GM19324 (cell line): ENCODE data around the gene LHFPL2.
"Not testable (repeated sequence)": the region's sequence is repeated elsewhere in the genome, so short reads cannot be mapped to it uniquely, and the experiment has no call there.

Source experiments
- ATAC-seq: cut with Tn5 transposase; IDR thresholded peaks from one replicate; pipeline ENCODE4 v1.9.1; 2021; ENCODE audit warnings: mild to moderate bottlenecking, moderate library complexity; ENCODE audit not compliant: unreplicated experiment, low FRiP score

Gene LHFPL2

DNA sequence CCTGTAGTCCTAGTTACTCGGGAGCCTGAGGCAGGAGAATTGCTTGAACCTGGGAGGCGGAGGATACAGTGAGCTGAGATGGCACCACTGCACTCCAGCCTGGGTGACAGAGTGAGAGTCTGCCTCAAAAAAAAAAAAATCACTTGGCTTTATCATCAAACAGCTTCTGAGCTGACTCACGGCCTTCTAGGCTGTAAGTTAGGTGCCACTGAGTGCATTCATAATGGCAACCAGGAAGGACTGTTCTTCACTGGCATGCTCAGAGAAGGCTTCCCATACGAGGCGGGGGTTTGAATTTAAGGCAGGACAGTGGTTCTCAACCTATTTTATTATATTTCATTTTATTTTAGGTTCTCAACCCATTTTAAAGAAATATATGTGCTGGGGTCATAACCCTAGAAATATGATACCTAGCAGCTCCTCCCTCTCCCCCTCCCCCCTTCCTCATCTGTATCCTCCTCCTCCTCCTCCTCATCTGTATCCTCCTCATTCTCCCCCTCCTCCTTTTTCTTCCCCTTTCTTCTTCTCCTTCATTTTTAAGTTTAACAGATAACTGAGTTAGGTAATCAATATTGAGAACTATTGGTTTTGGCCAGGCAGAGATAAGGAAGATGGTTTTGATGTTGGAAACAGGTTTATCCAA, 19.0 kb upstream of the LHFPL2 start:
- ATAC-seq = no peak

- ATAC-seq = not testable (repeated sequence)
Measured at GRCh38 chr5:78666975-78667374, 18.4 kb upstream of the LHFPL2 start.

GRCh38 chr5:78666041-78666444, 17.5 kb upstream of the LHFPL2 start:
- no peak for ATAC-seq

- no peak for ATAC-seq
Measured at GRCh38 chr5:78665534-78665933, 17.0 kb upstream of the LHFPL2 start.

GRCh38 chr5:78662323-78662722, 13.8 kb upstream of the LHFPL2 start:
- no peak for ATAC-seq

DNA sequence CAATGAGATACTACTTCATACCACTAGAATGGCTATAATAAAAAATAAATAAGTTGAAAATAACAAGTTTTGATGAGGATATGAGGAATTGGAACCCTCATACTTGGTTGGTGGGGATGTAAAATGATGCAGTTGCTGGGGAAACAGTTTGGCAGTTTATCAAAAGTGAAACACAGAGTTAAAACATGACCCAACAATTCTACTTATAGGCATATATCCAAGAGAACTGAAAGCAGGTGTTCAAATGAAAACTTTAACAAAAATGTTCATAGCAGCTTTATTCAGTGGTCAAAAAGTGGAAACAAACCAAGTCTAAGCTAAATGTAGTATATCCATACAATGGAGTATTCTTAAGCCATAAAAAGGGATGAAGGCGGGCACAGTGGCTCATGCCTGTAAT, 13.1 kb upstream of the LHFPL2 start:
- ATAC-seq = no peak

DNA sequence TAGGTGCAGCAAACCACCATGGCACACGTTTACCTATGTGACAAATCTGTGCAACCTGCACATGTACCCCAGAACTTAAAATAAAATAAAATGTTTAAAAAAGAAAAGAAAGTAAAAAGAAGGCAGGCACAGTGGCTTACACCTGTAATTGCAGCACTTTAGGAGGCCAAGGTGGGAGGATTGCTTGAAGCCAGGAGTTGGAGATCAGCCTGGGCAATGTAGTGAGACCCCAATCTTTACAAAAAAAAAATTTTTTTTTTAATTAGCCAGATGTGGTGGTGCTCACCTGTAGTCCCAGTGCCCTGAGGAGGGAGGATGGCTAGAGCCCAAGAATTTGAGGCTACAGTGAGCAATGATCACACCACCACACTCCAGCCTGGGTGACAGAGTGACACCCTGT, 12.5 kb upstream of the LHFPL2 start:
- ATAC-seq = no peak

DNA sequence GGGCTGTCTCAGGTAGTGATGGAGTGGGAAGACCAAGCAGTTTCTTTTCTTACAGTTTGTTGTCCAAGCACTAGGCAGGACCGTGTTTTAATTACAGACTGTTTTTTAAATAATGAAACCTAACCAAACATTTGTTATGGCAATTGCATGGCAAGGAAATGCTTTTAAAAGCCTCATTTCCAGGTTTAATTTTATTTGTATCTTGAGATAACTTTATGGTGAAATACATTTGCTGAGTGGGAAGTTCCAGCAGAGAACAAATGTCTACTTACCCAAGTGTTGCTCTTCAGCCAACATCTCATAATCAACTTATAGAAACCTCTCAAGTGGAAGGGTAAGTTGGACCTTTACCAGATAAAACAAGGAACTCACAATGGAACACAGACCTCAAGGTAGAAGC, 11.8 kb upstream of the LHFPL2 start:
- no peak for ATAC-seq

- no peak for ATAC-seq
Measured at GRCh38 chr5:78659714-78660113, 11.1 kb upstream of the LHFPL2 start.

- no peak for ATAC-seq
Measured at GRCh38 chr5:78659114-78659513, 10.5 kb upstream of the LHFPL2 start.

- ATAC-seq = no peak
Measured at GRCh38 chr5:78657201-78657600, 8.6 kb upstream of the LHFPL2 start.

GRCh38 chr5:78655746-78656290, 7.2 kb upstream of the LHFPL2 start:
- ATAC-seq = no peak

DNA sequence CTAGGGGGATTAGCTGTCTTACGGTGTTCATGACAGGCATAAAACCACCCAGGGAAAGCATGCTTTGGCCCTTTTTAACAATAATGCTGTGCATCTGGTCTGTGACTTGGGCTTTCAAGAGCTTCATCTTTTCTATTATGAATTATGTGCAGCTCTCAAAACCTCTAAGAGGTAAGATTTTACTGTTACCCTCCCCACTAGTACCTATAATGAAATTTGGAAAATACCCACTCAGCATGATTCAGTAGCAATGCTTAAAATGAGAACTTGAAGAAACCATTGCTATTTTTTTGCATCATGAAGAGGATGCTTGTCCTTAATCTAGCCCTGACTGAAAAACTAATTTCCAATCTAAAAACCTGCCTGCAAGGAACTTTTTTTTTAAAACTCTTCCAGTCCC, 5.8 kb upstream of the LHFPL2 start:
- no peak for ATAC-seq

GRCh38 chr5:78653681-78654366, 5.3 kb upstream of the LHFPL2 start:
- ATAC-seq = no peak

- no peak for ATAC-seq
Measured at GRCh38 chr5:78653031-78653430, 4.5 kb upstream of the LHFPL2 start.

- no peak for ATAC-seq
Measured at GRCh38 chr5:78651468-78651867, 2.9 kb upstream of the LHFPL2 start.

- no peak for ATAC-seq
Measured at GRCh38 chr5:78650531-78650930, 2.0 kb upstream of the LHFPL2 start.

DNA sequence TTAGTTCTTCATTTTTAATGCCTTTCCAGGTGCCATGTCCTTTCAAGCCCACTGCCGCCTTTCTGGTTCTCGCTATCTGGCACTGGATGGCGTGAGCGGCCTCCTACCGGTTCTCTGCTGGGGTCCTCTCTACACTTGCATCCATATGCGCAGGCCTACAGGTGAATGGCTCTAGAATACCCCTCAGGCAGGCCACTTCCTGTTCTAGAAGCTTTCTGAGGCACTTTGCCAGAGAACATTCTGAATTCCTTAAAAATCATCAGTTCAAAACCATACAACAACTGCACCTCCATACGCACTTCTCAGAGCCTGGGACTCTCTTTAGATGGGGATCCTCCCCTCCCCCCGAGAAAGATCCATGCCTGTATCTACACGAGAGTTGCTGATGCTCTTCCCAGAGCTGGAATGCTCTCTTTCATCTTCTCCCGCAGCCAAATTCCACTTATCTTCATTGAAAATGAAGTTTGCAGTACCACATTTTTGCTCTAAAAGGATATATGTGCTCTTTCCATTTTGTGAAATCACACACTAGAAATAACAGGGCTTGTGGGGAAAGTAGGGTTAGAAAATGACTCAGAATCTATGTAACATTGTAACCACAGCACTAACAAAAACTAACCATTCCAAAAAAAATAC, 1.4 kb upstream of the LHFPL2 start:
- no peak for ATAC-seq

DNA sequence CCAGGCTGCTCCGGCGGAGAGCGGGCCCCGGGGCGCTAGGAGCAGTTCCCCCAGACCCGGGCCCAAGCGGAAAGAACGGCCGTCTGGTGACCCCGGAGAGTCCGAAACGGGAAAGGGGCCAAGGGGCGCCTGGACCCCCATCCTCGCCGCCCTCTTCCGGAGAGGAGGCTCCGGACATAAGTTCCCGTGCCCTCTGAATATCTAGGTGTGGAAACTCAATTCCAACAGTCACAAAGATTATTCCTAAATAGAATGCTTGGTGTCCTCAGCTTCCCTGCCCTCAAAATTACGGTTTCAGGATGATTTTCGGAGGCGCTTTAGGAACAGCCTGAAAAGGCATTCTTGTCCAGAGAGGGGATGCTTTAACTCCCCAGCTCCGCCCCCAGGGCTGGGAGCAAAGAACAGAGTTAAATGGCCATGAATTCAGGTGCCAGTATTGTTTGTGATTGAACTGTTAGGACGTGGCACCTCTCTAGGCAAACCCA, 681 bp upstream of the LHFPL2 start:
- no peak for ATAC-seq

- peak; percentile 26 for ATAC-seq
Measured at GRCh38 chr5:78647838-78648358, 674 bp downstream of the LHFPL2 start.

DNA sequence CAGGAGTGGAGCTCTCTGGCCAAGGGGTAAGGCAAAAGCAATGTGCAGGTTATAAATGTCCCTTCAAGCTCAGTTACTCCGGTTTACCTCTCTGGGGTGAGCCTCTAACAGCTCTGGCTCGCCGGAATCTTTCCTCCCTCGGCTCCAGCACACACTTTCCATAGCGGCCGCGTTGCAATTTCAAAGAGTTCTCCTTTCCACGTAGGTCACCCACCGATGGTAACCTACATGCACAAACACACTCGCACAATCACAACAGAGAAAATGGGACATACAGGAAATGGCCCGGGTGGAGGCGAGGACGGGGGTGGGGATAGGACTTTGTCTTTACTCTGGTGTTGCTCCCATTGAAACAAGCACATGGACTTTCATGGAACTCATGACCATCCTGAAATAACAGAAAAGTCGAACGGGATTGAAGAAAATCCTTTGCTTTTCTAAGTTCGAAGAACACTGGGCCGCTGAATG, 1.2 kb downstream of the LHFPL2 start:
- no peak for ATAC-seq
